HG03442 (cell line): ENCODE measurements around the gene NIPSNAP2.
"Not testable (repeated sequence)": the region's sequence is repeated elsewhere in the genome, so short reads cannot be mapped to it uniquely, and the experiment has no call there.

ENCODE experiments used
- ATAC-seq: cut with Tn5 transposase; IDR thresholded peaks from one replicate; pipeline ENCODE4 v1.9.1; 2021; ENCODE audit warnings: mild to moderate bottlenecking, moderate library complexity; ENCODE audit not compliant: unreplicated experiment

NIPSNAP2 gene

DNA sequence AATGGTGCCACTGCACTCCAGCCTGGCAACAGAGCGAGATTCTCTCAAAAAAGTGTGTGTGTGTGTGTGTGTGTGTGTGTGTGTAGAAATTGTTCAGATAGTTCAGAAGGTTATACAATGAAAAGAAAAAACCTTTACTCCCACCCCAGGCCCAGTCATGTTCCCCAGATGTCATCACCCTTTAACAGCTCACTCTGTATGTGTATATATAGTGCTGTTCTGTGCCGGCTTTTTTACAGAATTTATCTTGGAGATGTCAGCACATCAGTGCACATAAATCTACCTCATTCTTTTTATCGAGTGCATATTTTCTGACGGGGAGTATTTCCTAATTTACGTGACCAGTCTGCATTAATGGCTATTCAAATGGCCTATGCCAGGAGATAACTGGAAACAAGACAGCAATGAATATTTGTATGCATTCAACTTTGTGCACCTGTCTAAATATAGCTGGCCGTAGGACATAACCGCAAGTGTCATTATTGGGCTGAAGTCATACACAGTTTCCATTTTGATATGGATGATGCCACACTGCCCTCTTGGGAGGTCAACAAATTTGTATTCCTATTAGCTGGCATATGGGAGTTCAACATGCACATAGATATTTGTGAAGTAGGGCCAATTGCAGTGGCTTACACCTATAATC is 11.7 kb downstream of the NIPSNAP2 start:
- ATAC-seq = no peak

DNA sequence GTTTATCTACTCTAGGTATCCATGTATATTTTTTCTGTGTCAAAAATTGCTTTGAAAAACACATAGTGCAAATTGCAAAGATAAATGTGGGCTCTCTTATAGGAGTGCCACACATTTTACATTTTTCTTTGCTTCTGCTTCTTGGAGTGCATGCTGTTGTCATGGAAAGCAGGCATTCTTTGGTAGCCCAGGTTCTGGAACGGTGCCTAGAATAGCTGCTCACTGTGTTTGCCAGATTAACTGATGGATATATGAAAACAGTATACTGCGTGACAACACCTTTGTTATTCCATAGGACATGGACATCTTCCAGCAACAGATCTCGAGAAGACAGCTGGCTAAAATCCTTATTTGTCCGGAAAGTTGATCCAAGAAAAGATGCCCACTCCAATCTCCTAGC is 13.4 kb downstream of the NIPSNAP2 start:
- no peak for ATAC-seq

DNA sequence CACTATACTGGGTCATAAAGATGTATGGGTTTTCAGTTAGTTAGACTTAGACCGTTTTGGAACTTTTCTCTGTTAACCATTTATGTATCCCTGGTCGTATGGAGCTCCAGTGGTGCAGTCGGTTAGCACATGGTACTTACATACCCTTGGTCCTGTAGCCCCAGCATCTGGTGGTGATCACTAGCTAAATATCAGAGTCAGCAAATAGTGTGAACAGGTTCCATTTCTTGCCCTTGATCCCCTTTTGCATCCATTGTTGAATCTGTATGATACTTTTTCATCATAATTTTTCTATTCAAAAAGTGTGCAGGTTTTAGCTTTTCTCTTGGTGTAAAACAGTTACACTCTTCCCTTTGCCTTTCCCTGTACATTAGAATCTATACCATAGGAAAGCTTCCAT is 15.9 kb downstream of the NIPSNAP2 start:
- no peak for ATAC-seq

DNA sequence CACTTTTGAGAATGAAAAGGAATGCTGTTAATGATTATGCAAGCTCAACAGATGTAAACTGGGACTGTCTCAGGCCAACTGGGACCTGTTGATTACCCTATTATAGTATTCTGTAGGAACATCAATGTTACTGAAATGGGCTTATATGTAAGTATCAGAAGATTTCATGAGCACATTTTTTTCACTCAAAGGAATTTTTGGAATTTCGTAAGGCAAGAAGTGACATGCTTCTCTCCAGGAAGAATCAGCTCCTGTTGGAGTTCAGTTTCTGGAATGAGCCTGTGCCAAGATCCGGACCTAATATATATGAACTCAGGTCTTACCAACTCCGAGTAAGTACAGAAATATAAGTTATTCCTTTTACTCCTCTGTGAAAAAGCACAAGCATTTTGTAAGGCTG is 19.2 kb downstream of the NIPSNAP2 start:
- ATAC-seq = no peak

DNA sequence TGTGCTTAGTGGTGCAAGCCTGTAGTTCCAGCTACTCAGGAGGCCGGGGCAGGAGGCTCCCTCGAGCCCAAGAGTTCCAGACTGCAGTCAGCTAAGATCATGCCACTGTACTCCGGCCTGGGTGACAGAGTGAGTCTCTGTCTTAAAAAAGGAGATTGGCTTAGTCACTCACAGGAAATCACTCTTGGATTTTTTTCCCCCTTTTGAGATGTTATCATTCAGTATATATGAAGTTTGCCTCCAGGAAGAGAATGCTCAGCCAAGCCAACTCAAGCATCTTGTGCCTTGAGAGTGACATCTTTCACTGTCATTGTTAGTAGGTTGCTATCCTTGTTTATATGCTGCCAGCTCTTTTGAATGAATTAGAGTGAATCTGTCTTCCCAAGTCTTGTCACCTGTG is 28.0 kb downstream of the NIPSNAP2 start:
- ATAC-seq = no peak

DNA sequence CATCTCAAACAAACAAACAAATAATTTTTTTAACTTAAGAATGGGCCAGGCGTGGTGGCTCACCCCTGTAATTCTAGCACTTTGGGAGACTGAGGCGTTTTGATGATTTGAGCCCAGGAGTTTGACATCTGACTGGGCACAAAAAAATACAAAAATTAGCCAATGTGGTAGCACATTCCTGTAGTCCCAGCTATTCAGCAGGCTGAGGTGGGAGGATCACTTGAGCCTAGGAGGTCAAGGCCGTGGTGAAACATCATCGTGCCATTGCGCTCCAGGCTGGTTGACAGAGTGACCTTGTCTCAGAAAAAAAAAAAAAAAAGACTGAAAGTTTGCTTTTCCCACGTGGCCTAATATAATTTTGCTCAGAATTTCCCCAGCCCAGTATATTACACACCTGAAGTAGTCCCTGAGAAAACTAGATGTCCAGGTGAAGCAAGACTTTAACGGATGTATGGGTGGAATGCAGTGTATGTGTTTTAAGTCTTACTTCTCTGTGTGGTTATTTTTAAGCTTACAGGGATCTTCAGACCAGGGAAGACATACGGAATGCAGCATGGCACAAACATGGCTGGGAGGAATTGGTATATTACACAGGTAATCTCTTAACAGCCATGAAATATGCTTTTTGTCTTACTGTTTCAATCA is 32.6 kb downstream of the NIPSNAP2 start:
- ATAC-seq = no peak

DNA sequence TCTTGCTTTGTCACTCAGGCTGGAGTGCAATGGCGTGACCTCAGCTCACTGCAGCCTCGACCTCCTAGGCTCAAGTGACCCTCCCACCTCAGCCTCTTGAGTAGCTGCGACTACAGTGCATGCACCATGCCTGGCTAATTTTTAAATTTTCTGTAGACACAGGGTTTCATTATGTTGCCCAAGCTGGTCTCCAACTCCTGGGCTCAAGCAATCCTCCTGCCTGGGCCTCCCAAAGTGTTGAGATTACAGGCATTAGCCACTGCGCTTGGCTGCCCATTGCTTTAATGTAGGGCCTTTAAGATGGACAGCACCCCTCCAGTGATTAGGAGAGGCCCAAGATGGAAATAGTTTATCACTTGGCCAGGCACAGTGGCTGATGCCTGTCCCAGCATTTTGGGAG is 39.4 kb downstream of the NIPSNAP2 start:
- ATAC-seq = no peak

DNA sequence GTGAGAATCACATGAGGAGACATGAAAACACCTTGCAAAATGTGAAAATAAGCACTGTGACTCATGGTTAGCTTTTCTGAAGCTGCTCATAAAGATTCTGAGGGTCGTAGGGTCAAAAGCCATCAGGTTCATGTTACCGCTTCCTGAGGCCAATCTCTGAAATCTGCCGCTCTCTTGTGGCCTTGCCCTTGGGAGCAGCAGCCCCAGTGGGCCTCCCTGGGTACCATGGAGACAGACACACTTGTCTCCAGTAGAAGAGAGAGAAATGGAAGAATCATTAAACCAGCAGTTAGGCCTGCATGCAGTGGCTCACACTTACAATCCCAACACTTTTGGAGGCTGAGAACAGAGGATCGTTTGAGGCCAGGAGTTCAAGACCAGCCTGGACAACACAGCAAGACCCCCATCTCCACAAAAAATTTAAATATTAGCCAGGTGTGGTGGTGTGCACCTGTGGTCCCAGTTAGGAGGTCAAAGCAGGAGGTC is 42.8 kb downstream of the NIPSNAP2 start:
- ATAC-seq = no peak

DNA sequence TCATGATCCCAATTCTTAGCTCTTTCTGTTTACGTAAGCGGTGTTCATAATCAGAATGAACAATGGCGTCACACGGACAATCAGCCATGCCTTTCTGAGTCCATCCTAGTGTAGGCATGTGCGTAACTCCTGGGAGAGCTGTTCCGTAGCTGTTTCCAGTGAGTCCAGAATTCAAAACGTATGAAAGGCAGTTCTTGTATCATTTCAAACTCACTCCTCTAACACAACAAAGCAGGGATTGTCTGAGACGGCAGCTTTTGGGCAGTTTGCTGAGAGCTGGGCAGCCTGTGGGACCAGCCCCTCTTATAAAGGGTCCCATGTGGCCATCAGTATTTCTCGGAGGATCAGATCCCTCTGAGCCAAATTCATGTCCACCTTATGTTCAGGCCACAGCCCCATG is 43.5 kb downstream of the NIPSNAP2 start:
- no peak for ATAC-seq

DNA sequence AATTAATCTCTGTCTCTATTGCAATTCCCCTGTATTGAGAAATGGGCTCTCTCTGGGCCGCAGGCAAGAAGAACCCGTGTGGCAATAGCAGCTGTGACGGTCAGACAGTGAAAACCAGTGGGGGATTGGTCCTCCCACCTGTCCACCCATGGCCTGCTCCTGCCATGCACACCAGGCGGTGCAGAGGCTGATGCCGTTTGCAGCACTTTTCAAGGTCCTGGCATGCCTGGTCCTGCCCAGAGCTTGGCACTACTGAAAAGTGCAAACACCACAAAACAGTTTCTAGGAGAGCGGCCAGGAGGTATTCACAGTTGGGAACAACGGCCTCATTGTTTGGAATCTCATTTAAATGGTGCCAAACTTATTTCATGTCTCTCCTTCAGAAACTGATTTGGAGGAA is 45.3 kb downstream of the NIPSNAP2 start:
- no peak for ATAC-seq

DNA sequence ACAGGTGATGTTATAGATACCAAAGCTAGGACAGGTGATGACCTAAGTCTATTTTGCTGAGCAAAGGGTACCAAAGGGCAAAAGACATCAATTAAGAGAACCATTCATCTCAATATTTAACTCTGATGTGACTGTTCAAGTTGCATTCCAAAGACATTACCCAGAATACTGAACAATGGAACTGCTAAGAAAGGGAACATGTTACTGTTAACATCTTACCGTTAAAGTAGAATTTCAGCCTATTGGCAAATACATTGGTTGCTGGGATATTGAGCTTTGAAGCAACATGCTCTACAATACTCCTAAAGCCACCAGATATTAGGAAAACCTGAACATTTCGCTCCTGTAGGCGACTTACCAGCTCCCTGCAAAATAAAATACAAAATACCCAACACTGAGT is 52.6 kb downstream of the NIPSNAP2 start:
- not testable (repeated sequence) for ATAC-seq

DNA sequence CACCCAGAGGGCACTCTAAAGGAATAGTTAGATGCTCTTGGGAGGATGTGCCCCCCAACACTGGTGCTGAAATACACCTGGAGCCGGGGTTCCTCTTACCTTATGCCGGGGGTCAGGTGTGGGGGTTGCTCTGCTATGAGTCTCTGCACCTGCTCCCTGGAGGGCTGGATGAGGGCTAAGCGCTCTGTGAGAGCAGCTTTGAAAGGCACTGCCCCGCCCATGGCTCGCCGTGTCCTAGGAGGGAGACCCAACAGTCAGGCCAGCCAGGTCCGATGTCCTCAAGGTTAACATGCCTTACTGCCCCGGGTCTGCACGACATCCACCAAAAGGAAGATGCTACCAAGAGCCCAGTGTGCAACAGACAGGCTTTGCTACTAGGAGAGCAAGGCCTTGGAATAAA is 55.1 kb downstream of the NIPSNAP2 start:
- ATAC-seq = no peak

DNA sequence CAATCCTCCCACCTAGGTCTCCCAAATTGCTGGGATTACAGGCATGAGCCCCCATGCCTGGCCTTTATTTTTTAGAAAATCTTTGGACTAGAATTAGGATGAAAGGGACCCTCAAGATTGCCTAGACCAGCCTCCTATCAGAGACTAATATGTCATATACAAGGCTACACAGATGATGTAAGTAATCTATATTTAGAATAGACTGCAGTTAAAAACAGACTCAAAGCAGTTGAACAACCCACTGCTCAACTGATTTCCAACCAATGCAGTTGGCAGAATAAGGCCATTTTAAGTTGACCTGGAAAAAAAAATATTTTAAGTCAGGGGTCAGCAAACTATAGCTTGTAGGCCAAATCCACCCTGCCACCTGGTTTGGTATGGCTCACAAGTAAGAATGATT is 59.1 kb downstream of the NIPSNAP2 start:
- ATAC-seq = no peak

DNA sequence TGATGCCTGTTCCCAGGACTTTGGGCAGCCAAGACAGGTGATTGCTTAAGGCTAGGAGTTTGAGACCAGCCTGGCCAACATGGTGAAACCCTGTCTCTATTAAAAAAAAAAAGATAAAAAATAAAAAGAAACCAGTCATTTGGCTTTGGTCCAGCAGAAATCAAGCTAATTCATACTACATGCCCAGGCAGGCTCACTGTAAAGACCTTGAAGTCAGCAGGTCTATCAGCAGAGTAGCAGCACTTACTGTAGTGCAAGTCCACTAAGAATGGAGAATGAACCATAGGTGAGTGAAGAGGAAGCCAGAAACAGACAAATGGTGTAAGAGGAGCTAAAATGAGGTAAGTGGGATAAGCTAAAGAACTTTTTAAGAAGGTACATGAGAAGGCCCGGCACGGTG is 62.2 kb downstream of the NIPSNAP2 start:
- ATAC-seq = no peak

DNA sequence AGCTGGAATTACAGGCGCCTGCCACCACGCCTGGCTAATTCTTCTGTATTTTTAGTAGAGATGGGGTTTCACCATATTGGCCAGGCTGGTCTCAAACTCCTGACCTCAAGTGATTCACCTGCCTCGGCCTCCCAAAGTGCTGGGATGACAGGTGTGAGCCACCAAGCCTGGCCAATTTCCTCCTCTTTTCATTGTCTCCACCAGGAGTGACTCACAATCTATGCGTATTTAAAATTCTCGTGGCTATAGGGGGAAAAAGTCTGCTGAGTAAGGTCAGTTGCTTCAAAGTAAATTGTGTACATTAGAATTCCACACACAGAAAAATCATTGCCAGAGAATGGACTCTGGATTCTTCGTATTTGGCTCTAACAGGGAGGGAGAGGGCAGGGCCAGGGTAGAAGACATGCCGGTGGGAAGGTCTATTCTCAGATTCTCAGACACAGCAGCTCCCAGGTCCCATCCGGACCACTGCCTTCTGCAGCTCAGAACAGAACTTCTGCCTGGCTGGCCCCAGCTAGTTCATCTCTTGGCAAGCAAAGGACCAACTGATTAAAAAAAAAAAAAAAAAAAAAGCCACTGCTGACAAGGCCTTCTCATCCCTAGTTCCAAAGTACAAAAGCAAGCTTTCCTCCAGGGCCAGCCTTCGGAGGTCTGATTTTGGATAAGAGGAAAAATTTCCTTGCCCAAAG is 64.7 kb downstream of the NIPSNAP2 start:
- no peak for ATAC-seq

DNA sequence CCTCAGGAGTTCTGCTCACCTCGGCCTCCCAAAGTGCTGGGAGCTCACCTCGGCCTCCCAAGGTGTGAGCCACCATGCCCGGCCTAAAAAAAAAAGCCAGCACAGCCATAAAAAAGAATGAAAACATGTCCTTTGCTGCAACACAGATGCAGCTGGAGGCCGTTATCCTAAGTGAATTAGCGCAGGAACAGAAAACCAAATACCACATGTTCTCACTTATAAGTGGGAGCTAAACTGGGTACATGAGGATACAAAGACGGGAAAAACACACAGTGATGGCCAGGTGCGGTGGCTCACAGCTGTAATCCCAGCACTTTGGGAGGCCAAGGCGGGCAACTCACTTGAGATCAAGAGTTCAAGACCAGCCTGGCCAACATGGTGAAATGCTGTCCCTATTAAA is 66.0 kb downstream of the NIPSNAP2 start:
- ATAC-seq = no peak

DNA sequence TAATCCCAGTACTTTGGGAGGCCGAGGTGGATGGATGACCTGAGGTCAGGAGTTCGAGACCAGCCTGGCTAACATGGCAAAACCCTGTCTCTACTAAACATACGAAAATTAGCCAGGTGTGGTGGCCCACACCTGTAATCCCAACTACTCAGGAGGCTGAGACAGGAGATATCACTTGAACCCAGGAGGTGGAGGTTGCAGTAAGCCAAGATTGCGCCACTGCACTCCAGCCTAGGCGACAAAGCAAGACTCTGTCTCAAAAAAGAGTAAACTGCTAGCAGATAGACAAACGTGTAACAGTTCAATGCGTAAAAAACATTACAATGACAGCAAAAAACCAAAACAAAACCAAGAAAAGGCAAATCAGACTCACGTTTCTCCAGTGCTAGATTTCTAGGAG is 67.2 kb downstream of the NIPSNAP2 start:
- not testable (repeated sequence) for ATAC-seq

DNA sequence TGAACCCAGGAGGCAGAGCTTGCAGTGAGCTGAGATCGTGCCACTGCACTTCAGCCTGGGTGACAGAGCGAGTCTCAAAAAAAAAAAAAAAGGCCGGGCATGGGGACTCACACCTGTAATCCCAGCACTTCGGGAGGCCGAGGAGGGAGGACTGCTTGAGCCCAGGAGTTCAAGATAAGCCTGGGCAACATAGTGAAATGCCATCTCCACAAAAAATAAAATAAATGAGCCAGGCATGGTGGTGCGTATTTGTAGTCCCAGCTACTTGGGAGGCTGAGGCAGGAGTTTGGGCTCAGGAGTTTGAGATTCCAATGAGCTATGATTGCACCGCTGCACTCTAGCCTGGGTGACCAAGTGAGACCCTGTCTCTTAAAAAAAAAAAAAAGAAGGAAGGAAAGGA is 68.2 kb downstream of the NIPSNAP2 start:
- not testable (repeated sequence) for ATAC-seq

DNA sequence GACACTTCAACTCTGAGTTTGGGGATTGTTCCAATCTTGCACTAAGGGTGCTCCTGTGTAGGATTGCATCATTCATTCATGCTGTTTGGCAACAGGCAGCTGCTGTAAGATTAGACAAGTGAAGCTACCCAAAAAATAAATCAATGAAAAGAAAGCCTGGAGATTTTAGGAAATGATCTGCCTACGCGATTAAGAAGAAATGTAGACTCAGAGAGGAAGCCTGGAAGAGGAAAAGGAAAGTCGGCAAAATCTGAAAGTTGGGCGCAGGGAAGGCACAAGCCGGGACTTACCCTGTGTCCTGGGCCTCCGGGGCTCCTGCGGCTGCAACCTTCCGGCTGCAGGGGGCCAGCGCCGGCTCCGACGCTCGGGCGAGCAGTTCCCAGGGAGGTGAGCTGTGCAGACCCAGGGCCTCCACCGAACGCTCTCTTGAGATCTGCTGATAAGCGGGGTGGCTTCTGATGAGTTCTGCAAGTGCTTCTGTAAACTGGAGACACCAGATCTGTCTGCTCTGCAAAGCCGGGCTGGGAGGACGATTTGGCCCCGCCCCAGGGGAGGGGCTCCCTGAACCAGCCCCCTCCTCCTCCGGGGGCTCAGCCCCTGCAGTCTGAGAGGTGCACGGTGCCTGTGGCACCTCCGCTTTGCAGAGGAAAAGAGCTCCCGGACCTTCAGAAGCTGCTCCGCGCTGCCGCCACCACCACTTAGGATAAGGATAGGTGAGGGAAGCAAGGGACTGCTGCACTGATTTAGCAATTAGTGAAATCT is 69.5 kb downstream of the NIPSNAP2 start:
- peak; percentile 94 for ATAC-seq

DNA sequence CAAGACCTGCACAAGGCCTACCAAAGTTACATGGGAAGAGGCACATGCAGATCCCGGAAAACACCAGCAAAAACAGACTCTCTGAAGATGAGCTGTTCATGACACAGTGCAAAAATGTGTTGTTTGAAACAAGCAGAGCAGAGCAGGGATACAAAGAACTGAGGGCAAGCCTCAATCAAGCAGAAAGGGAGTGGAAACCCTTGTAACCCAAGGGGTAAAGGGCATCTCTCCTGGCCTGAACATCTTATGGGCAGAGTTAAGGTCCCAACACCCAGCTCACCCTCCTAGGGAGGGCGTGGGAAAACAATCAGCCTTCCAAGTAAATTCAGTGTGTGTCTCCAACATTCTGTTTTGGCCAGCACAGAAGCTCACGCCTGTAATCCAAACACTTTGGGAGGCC is 76.3 kb downstream of the NIPSNAP2 start:
- no peak for ATAC-seq

DNA sequence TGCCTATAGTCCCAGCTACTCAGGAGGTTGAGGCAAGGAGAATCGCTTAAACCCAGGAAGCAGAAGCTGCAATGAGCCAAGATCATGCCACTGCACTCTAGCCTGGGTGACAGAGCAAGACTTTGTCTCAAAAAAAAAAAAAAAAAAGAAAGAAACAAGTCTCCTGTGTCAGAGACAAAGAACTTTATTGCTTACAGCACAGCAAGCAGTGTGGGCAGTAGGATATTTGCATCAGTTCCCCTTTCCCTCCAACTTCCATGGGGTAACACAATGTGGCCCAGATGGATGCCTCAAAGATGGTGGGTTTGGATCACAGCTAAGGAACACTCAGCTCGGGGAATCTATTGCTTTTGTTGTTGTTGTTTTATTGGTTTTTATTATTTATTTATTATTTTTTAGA is 81.4 kb downstream of the NIPSNAP2 start:
- ATAC-seq = not testable (repeated sequence)
